Ovary (tissue), 3 donors: ENCODE measurements around the gene EIF4H.

Experiments
- CTCF ChIP-seq, 3 donors: fragments of 450-650 bp in 2 of 3; fragments of 200-600 bp in 1 of 3; IDR thresholded peaks; one replicate each; pipeline versions ENCODE4 v1.5.1 to v1.8.0; 2016 to 2022; ENCODE audit warnings: antibody characterized with exemption in 3 of 3, mild to moderate bottlenecking in 1 of 3
- POLR2A ChIP-seq: fragments of 450-650 bp; IDR thresholded peaks from one replicate; pipeline ENCODE4 v1.6.1; 2017; ENCODE audit warnings: antibody characterized with exemption, mild to moderate bottlenecking, moderate library complexity
- donor health status: DM: no; HTN: no; CAD: no.

- TF ChIP-seq POLR2A (no peak), CTCF (IDR thresholded peaks at IDR 0.05) (no peak)
Observed at GRCh38 chr7:74240482-74240881, 66.3 kb downstream of the EIF4H start.
